Pancreas (tissue), 10 donors: Measurements from ENCODE around the gene HK1. TPM values are rescaled to one million over a fixed set of nuclear protein-coding genes. Genes with fewer than 3 reads are reported as not detected.

Experiments
- ATAC-seq, 4 donors: fragments of 200-7000 bp; cut with Tn5 transposase; one replicate each; pipeline versions ENCODE4 v1.8.0 to v1.9.1; 2020; ENCODE audit warnings: mild to moderate bottlenecking in 4 of 4, moderate library complexity in 4 of 4
- DNase-seq, 6 donors: peaks; one replicate each; pipeline ENCODE4 v3.0.0-alpha.2; 2020
- FAIRE-seq: peaks from 2 replicates; lab custom pipeline; 2012; peaks lifted over from hg19 to GRCh38; lab: Jason Lieb, UNC
- H3K27ac ChIP-seq, 4 donors: fragments of 200-600 bp; sonication (generic); 1 replicate in 3 of 4; 2 replicates in 1 of 4; pipeline versions ENCODE4 v1.5.0 to v1.8.0; 2020
- H3K27me3 ChIP-seq, 4 donors: fragments of 200-600 bp; one replicate each; pipeline ENCODE4 v1.8.0; 2021
- H3K36me3 ChIP-seq, 3 donors: fragments of 200-600 bp; sonication (generic) in 1 of 3; one replicate each; pipeline versions ENCODE4 v1.5.0 to v1.8.0; 2020 to 2021
- H3K4me1 ChIP-seq, 3 donors: fragments of 200-600 bp; one replicate each; pipeline ENCODE4 v1.8.0; 2021
- H3K4me3 ChIP-seq, 4 donors: fragments of 200-600 bp; sonication (generic) in 2 of 4; one replicate each; pipeline versions ENCODE4 v1.5.0 to v1.8.0; 2020 to 2021
- H3K9me3 ChIP-seq, 4 donors: fragments of 200-600 bp; one replicate each; pipeline ENCODE4 v1.8.0; 2021
- WGBS, 2 donors: extraction: QIAGEN DNeasy Blood & Tissue Kit; methylation state at CpG; one replicate each; pipeline ENCODE4 v1.1.7; 2013; 5-methylcytosine and 5-hydroxymethylcytosine counted together
- intact Hi-C, 3 donors: fragments of 100-400 bp; cut with DNase I; formaldehyde crosslinking; loops; one replicate each; pipeline versions ENCODE4 v1.11.1 to v1.14.2; 2022
- polyA plus RNA-seq, 2 donors: library from polyadenylated mRNA; stranded (reverse); fragments of 200-250 nt; gene quantifications; one replicate each; pipeline ENCODE4 v1.2.3, GENCODE V29; 2013
- total RNA-seq, 6 donors: library from RNA; stranded (reverse); fragmentation: NEBNext Ultra II Directional in 4 of 6; extraction: Animal tissue kit (Norgen Biotek cat#: 25700) in 4 of 6; gene quantifications; one replicate each; pipeline versions ENCODE4 v1.2.1 to v1.2.4, GENCODE V29; 2021 to 2023
- TF ChIP-seq, protein P1 (sequence below), 4 donors: fragments of 200-600 bp; sonication (generic) in 3 of 4; IDR thresholded peaks; one replicate each; pipeline versions ENCODE4 v1.5.0 to v1.8.0; 2021; ENCODE audit warnings: antibody characterized with exemption in 4 of 4
- donor health status: healthy with polysubstance abuse.
- donor health status: DM: no; HTN: no; CAD: no; lungs with moderate emphysema.
- donor health status: DM: no; HTN: no; CAD: no.
- donor health status: control.
- donor health status: control.
- donor health status: Bipolar disorder and iron deficiency.
- donor health status: DM: yes; HTN: yes; CAD: no.
- donor health status: DM: no; HTN: no; CAD: no.
- donor health status: DM: no; HTN: no; CAD: no.
- donor health status: DM: yes; HTN: yes; CAD: no.

HK1 gene
- total and polyA plus RNA-seq, 8 donors = 6.7 to 18.1 (median 8.6) TPM

DNA sequence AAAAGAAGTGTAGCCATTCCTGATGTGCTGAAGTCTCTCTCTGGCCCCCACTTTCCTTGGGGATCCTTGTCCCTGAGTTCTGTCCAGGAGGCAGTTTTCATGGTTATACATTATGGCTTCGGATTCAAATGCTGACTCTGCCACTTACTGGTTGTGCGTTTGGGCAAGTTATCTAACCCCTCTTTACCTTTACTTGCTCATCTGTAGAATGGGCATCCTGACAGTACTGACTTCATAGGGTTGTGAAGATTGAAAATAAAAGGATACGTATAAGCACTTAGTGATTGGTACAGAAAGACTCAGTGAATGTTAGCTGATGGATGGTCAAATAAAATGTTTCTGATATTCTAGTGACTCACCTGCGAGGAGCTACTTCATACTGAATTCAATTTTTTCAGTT is 73.3 kb downstream of the HK1 start:
- Histone ChIP-seq H3K4me3 (no peak overlapping the region), H3K4me1 (peaks cover 0 to 8% (median 0%) of the 10 kb centered on the region in 3 donors), H3K27ac (no peak overlapping the region), H3K27me3 (no peaks in the 10 kb centered on the region), H3K36me3 (no peaks in the 10 kb centered on the region), H3K9me3 (no peaks in the 10 kb centered on the region)
- 94 to 98% methylated on average over 4 of the region's 4 CpGs for WGBS, 2 donors
- intact Hi-C loops = no loop called here
- no peak for ATAC-seq
- FAIRE-seq = no peak
- no peak for DNase-seq
- TF ChIP-seq, protein P1, sequence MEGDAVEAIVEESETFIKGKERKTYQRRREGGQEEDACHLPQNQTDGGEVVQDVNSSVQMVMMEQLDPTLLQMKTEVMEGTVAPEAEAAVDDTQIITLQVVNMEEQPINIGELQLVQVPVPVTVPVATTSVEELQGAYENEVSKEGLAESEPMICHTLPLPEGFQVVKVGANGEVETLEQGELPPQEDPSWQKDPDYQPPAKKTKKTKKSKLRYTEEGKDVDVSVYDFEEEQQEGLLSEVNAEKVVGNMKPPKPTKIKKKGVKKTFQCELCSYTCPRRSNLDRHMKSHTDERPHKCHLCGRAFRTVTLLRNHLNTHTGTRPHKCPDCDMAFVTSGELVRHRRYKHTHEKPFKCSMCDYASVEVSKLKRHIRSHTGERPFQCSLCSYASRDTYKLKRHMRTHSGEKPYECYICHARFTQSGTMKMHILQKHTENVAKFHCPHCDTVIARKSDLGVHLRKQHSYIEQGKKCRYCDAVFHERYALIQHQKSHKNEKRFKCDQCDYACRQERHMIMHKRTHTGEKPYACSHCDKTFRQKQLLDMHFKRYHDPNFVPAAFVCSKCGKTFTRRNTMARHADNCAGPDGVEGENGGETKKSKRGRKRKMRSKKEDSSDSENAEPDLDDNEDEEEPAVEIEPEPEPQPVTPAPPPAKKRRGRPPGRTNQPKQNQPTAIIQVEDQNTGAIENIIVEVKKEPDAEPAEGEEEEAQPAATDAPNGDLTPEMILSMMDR (IDR thresholded peaks at IDR 0.05) = no peak

DNA sequence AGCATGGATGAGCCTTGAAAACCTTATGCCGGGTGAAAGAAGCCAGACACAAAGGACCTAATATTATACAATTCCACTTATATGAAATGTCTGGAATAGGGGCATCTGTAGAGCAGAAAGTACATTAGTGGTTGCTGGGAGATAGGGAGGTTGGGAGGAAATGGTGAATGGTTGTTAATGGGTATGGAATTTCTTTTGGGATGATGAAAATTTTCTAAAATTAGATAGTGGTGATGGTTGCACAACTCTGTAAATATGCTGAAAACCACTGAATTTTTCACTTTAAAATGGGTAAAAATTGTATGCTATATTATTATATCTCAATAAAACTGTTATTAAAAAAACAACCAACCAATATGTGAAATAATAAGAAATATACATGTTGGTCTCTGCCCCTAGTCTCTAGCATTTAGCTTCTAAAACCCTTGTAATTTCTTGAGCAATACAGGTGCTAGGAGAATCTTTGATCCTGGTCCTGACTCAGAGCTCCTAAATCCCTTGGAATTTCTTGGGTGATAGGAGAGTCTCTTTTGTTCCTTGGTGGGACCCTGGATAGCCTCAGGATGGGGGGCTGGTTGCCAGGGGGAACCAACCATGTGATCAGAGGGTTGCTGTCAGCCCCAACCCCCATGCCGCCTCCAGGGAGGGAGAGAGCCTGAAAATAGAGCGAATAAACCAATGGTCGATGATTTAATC is 74.4 kb downstream of the HK1 start:
- Histone ChIP-seq H3K4me3 (no peak overlapping the region), H3K4me1 (peaks cover 0 to 8% (median 0%) of the 10 kb centered on the region in 3 donors), H3K36me3 (no peaks in the 10 kb centered on the region), H3K9me3 (no peaks in the 10 kb centered on the region), H3K27me3 (no peaks in the 10 kb centered on the region), H3K27ac (no peak overlapping the region)
- no peak for ATAC-seq
- TF ChIP-seq, protein P1 (IDR thresholded peaks at IDR 0.05) = no peak
- WGBS, 2 donors = 94 to 98% methylated on average over 4 of the region's 4 CpGs
- intact Hi-C loops = no loop called here
- no peak for FAIRE-seq
- DNase-seq = no peak

- WGBS, 2 donors = 85 to 89% methylated on average over 8 of the region's 8 CpGs
- no peak for FAIRE-seq
- no peak overlapping the region for H3K27ac ChIP-seq
- no peak overlapping the region for H3K4me3 ChIP-seq
- no peaks in the 10 kb centered on the region for H3K9me3 ChIP-seq
- intact Hi-C loops = no loop called here
- TF ChIP-seq, protein P1 (IDR thresholded peaks at IDR 0.05) = no peak
- no peaks in the 10 kb centered on the region for H3K36me3 ChIP-seq
- ATAC-seq = no peak
- no peaks in the 10 kb centered on the region for H3K27me3 ChIP-seq
- H3K4me1 ChIP-seq = peaks cover 0 to 4% (median 0%) of the 10 kb centered on the region in 3 donors
- no peak for DNase-seq
Measured at GRCh38 chr10:69353977-69354635, 75.8 kb downstream of the HK1 start.

GRCh38 chr10:69356187-69356586 is 77.9 kb downstream of the HK1 start:
- no peaks in the 10 kb centered on the region for H3K36me3 ChIP-seq
- WGBS, 2 donors = 86 to 92% methylated on average over 2 of the region's 2 CpGs
- intact Hi-C loops = no loop called here
- ATAC-seq (no peak), DNase-seq (no peak), FAIRE-seq (no peak)
- H3K27me3 ChIP-seq = no peaks in the 10 kb centered on the region
- TF ChIP-seq, protein P1 (IDR thresholded peaks at IDR 0.05) = no peak
- no peak overlapping the region for H3K27ac ChIP-seq
- H3K4me3 ChIP-seq = no peak overlapping the region
- H3K9me3 ChIP-seq = no peaks in the 10 kb centered on the region
- H3K4me1 ChIP-seq = peaks cover 7 to 11% (median 8%) of the 10 kb centered on the region in 3 donors
